ENCODE results near the gene ZNF782.
"Not testable (repeated sequence)": the region's sequence is repeated elsewhere in the genome, so short reads cannot be mapped to it uniquely, and the experiment has no call there.

ZNF782 gene

GRCh38 chr9:96874947-96875460, 20.7 kb upstream of the ZNF782 start:
- FAIRE-seq = peak; percentile 94
- TF ChIP-seq TAF1 (IDR thresholded peaks at IDR 0.05; ENCODE audit: low read depth, low read length) (no peak), SPI1 (IDR thresholded peaks at IDR 0.05; ENCODE audit: low read depth, low read length) (peak; percentile 42), PAX5 (IDR thresholded peaks at IDR 0.05; ENCODE audit: insufficient read depth, low read length, severe bottlenecking) (no peak), POLR2A (IDR thresholded peaks at IDR 0.05; ENCODE audit: low read depth, low read length) (peak; percentile 39; the same call in 1 of the 2 replicates)
- no peak for DNase-seq (ENCODE audit: insufficient read length, low spot score)

- FAIRE-seq (peak; percentile 31), DNase-seq (ENCODE audit: insufficient read length, low spot score) (no peak)
- TF ChIP-seq TAF1 (IDR thresholded peaks at IDR 0.05; ENCODE audit: low read depth, low read length) (no peak), SPI1 (IDR thresholded peaks at IDR 0.05; ENCODE audit: low read depth, low read length) (no peak), POLR2AphosphoS5 (IDR thresholded peaks at IDR 0.05; ENCODE audit: low read depth, low read length) (no peak), POU2F2 (IDR thresholded peaks at IDR 0.05; ENCODE audit: low read depth, low read length) (no peak), POLR2A (IDR thresholded peaks at IDR 0.05; ENCODE audit: low read depth, low read length) (no peak), PAX5 (IDR thresholded peaks at IDR 0.05; ENCODE audit: insufficient read depth, low read length, severe bottlenecking) (no peak)
These were observed 20.0 kb upstream of the ZNF782 start for GRCh38 chr9:96874201-96874785.

- FAIRE-seq (no peak), DNase-seq (ENCODE audit: insufficient read length, low spot score) (no peak)
- TF ChIP-seq POU2F2 (IDR thresholded peaks at IDR 0.05; ENCODE audit: low read depth, low read length) = no peak
- no peak for TF ChIP-seq POLR2AphosphoS5 (IDR thresholded peaks at IDR 0.05; ENCODE audit: low read depth, low read length)
- TF ChIP-seq PAX5 (IDR thresholded peaks at IDR 0.05; ENCODE audit: insufficient read depth, low read length, severe bottlenecking) = no peak
- no peak for TF ChIP-seq POLR2A (IDR thresholded peaks at IDR 0.05; ENCODE audit: low read depth, low read length)
- no peak for TF ChIP-seq SPI1 (IDR thresholded peaks at IDR 0.05; ENCODE audit: low read depth, low read length)
- no peak for TF ChIP-seq TAF1 (IDR thresholded peaks at IDR 0.05; ENCODE audit: low read depth, low read length)
These were observed 16.9 kb upstream of the ZNF782 start for GRCh38 chr9:96871176-96871575.

GRCh38 chr9:96868709-96869108, 14.4 kb upstream of the ZNF782 start:
- no peak for FAIRE-seq
- DNase-seq (ENCODE audit: insufficient read length, low spot score) = no peak
- TF ChIP-seq PAX5 (IDR thresholded peaks at IDR 0.05; ENCODE audit: insufficient read depth, low read length, severe bottlenecking) (no peak), POLR2AphosphoS5 (IDR thresholded peaks at IDR 0.05; ENCODE audit: low read depth, low read length) (no peak), TAF1 (IDR thresholded peaks at IDR 0.05; ENCODE audit: low read depth, low read length) (no peak), POU2F2 (IDR thresholded peaks at IDR 0.05; ENCODE audit: low read depth, low read length) (no peak), SPI1 (IDR thresholded peaks at IDR 0.05; ENCODE audit: low read depth, low read length) (no peak), POLR2A (IDR thresholded peaks at IDR 0.05; ENCODE audit: low read depth, low read length) (no peak)

GRCh38 chr9:96867079-96867804, 12.9 kb upstream of the ZNF782 start:
- DNase-seq (ENCODE audit: insufficient read length, low spot score) (no peak), FAIRE-seq (peak; percentile 23)
- TF ChIP-seq POU2F2 (IDR thresholded peaks at IDR 0.05; ENCODE audit: low read depth, low read length) = no peak
- no peak for TF ChIP-seq SPI1 (IDR thresholded peaks at IDR 0.05; ENCODE audit: low read depth, low read length)
- no peak for TF ChIP-seq POLR2A (IDR thresholded peaks at IDR 0.05; ENCODE audit: low read depth, low read length)
- TF ChIP-seq POLR2AphosphoS5 (IDR thresholded peaks at IDR 0.05; ENCODE audit: low read depth, low read length) = no peak
- TF ChIP-seq TAF1 (IDR thresholded peaks at IDR 0.05; ENCODE audit: low read depth, low read length) = no peak
- TF ChIP-seq PAX5 (IDR thresholded peaks at IDR 0.05; ENCODE audit: insufficient read depth, low read length, severe bottlenecking) = no peak

DNA sequence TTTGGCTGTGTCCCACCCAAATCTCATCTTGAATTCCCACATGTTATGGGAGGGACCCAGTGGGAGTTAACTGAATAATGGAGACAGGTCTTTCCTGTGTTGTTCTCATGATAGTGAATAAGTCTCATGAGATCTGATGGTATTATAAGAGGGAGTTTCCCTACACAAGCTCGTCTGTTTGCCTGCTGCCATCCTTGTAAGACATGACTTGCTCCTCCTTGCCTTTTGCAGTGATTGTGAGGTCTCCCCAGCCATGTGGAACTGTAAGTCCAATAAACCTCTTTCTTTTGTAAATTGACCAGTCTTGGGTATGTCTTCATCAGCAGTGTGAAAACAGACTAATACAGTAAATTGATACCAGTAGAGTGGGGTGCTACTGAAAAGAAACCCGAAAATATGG, 10.9 kb upstream of the ZNF782 start:
- not testable (repeated sequence) for FAIRE-seq; DNase-seq (ENCODE audit: insufficient read length, low spot score)

DNA sequence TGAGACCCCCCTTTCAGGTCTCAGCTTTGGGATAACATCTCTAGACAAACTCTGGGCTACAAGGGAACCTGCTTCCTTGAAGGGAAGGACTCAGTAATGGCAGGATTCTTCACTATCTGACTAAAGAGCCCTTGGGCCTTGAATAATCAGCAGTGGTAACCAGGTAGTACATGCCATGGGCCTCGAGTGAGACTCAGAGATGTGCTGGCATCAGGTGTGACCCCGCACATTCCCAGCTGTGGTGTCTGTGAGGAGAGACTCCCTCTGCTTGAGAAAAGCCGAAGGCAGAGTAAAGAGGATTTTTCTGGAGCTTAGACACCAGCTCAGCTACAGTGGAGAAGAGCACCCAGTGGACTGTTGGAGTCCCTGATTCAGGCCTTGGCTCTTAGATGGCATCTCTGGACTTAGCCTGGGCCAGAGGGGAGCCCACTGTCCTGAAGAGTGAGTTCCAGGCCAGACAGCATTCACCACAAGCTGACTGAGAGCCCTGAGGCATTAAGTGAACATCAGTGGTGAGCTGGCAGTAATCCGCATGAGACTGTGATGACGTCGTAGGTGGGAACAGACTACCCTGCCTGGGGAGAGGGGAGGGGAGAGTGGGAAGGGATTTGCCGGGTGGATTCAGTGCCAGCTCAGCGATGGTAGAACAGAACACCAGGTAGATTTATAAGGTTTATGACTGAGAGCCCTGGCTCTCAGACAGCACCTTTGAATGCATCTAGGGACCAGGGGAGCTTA, 5.3 kb upstream of the ZNF782 start:
- DNase-seq (ENCODE audit: insufficient read length, low spot score) = no peak
- TF ChIP-seq POU2F2 (IDR thresholded peaks at IDR 0.05; ENCODE audit: low read depth, low read length) = no peak
- no peak for TF ChIP-seq POLR2AphosphoS5 (IDR thresholded peaks at IDR 0.05; ENCODE audit: low read depth, low read length)
- TF ChIP-seq TAF1 (IDR thresholded peaks at IDR 0.05; ENCODE audit: low read depth, low read length) = no peak
- no peak for TF ChIP-seq PAX5 (IDR thresholded peaks at IDR 0.05; ENCODE audit: insufficient read depth, low read length, severe bottlenecking)
- TF ChIP-seq POLR2A (IDR thresholded peaks at IDR 0.05; ENCODE audit: low read depth, low read length) = no peak
- TF ChIP-seq SPI1 (IDR thresholded peaks at IDR 0.05; ENCODE audit: low read depth, low read length) = no peak
- FAIRE-seq = no peak

DNA sequence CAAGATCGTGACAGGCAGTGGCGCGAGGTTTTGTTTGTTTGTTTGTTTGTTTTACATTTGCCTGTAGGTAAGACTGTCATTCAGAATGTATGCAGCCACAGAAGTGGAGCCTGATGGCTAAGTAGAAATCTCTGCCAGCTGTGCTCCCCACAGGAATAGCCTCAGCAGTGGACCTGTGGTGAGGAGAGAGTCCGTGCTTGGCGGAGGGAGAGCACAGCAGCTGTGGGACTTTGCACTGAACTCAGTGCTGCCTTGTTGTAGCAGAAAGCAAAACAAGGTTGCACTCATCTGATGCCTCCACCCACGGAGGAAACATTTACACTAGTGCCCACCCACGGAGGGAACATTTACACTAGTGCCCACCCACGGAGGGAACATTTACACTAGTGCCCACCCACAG, 4.4 kb upstream of the ZNF782 start:
- DNase-seq (ENCODE audit: insufficient read length, low spot score) (no peak), FAIRE-seq (no peak)
- TF ChIP-seq POLR2A (IDR thresholded peaks at IDR 0.05; ENCODE audit: low read depth, low read length) (no peak), PAX5 (IDR thresholded peaks at IDR 0.05; ENCODE audit: insufficient read depth, low read length, severe bottlenecking) (no peak)

DNA sequence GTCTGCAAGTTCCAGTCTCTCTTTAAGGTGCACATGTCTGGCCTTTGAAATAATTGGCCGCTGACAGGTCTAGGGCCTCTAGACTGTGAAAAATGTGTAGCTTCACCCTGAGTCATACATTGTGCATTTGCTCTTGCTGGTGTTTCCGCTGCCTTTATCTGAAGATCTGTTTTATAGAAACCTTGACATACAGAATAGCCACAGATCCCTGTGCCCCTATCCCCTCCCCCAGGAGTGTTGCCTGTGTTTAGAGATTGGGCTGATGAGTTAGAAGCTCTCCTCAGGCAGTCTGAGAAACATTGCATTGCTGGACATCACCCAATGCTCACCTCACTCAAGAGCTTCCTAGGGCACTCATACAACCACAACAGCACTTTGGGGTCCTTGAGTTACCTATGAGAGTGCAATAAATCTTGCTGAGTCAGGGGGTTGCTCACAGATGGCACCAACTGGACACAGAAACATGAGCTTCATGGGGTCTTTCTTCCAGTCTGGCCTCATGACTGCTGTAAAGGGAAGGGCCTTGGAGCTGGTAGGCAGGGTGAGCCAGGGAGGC, 3.8 kb upstream of the ZNF782 start:
- DNase-seq (ENCODE audit: insufficient read length, low spot score) (no peak), FAIRE-seq (no peak)

More for the DNA sequence above, 3.8 kb upstream of the ZNF782 start:
- TF ChIP-seq TAF1 (IDR thresholded peaks at IDR 0.05; ENCODE audit: low read depth, low read length) (no peak), POLR2A (IDR thresholded peaks at IDR 0.05; ENCODE audit: low read depth, low read length) (no peak), POU2F2 (IDR thresholded peaks at IDR 0.05; ENCODE audit: low read depth, low read length) (no peak), PAX5 (IDR thresholded peaks at IDR 0.05; ENCODE audit: insufficient read depth, low read length, severe bottlenecking) (no peak), SPI1 (IDR thresholded peaks at IDR 0.05; ENCODE audit: low read depth, low read length) (no peak), POLR2AphosphoS5 (IDR thresholded peaks at IDR 0.05; ENCODE audit: low read depth, low read length) (no peak)
